HG03039 (cell line): ENCODE measurements around the gene BMPR1A.

Experiments used
- ATAC-seq: cut with Tn5 transposase; IDR thresholded peaks from one replicate; pipeline ENCODE4 v1.9.1; 2021; ENCODE audit warnings: mild to moderate bottlenecking, moderate library complexity; ENCODE audit not compliant: unreplicated experiment

The BMPR1A gene

DNA sequence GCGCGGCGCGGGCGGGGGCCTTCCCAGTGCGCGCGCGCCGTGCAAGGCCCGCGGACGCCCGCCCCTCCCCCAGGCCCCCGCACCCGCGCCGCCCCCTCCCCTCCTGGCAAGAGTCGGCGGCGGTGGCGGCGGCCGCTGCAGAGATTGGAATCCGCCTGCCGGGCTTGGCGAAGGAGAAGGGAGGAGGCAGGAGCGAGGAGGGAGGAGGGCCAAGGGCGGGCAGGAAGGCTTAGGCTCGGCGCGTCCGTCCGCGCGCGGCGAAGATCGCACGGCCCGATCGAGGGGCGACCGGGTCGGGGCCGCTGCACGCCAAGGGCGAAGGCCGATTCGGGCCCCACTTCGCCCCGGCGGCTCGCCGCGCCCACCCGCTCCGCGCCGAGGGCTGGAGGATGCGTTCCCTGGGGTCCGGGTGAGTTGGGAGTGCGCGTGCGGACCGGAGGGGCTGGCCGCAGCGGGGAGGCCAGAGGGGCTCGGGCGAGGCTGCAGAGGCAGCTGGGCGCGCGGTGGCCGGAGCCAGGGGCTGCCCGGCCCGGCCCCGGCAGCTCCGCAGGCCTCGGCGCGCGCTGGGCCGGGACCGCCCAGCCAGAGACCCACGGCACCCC, at the start of gene BMPR1A:
Gene BMPR1A (plus strand): TSS at position 109 of the 602 bp plus-strand sequence. CDS start 119,400 bp downstream, outside the sequence.
- peak; percentile 17 for ATAC-seq

DNA sequence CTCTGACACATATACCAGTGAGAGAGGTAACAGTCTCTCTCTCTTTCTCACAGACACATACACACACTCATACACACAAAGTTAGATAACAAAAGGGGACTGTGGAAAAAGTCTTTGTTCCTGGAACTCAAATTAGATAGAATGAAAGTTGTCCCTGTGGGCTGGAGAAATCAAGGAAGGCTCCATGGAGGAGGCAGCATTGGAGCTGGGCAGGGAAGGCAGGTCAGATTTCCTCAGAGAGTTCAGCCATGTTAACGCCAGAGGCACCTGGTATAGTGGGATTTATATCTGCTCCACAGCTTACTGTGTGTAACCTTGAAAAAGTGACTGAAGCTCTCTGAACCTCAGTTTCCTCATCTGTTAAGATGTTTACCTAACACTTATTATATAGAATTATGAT, 49.4 kb upstream of the BMPR1A start:
- no peak for ATAC-seq

DNA sequence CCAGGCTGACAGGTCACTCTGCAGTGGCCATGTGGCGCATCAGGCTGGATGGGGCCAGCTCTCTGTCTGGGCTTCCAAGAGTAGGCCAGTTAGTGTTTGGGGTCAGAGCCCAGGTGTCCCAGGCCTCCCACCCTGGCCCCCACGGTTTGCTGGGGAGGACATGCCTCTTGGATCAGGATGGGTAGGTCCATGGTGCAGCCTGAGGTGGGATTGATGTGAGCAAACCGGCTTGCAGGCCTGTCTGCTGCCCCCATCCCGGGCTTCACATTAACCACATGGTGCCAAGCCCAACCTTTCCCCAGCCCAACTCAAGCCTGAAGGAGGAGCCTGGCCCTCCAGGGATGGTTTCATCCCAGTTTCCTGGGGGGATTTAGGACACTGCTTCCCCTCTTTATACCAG, 48.9 kb upstream of the BMPR1A start:
- ATAC-seq: no peak

DNA sequence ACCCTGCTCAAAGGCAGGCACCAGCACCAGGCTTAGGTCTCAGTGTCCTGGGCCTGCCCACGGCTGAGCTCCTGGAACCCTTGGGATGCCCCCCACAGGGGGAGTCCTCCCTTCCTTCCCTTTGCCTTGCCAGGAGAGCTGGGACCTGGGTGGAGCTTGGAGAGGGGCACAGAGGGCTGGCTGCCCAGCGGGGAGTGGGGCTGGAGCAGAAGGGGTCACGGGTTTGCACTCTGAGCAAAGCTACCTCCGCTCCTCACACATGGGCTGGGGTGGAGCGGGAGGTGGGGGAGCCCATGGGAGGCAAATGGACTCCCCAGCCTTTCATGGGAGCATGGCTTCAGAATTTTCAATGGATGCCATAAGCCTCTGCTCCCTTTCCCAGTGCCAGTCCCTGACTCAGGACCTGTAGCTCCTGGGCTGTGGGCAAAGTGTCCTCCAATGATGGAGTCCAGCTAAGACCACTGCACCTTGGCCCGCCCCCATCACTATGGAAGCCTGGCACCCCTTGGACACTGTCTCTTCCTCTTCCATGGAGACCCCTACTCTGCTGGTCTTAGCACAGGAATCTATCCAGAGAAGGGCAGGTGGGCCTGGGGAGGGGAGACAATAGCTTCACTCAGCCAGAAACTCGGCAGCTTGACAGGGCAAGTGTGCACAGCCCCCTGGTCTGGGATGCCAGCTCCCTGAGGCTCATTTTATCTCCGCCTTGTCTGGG, 48.2 kb upstream of the BMPR1A start:
- no peak for ATAC-seq

DNA sequence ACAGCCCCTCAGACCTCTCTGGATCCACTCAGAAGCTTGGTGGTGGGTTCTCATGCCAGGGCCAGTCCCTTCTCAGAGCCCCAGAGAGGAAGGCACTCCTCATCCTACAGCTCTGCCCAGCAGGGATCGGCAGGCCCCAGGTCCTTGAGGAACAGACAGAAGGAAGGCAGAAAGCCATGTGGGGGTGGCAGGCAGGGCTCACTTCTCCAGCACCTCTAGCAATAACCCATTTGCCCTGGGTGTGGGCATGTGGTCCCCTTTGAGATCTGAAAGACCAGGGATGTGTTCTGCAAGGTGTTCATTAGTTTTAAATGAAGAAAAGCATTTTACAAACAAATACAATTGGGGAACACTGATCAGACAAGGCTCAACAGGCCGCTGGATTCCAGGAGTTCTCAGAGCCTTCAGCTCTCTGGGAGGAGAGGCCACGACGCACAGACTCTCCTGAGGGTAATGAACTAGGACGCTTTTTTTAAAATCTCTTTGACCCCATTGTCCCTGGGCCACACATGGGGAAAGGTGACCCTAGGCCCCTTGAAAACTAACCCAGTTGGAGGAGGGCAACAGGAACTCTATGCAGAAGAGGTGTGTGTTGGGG, 47.5 kb upstream of the BMPR1A start:
- ATAC-seq: no peak

DNA sequence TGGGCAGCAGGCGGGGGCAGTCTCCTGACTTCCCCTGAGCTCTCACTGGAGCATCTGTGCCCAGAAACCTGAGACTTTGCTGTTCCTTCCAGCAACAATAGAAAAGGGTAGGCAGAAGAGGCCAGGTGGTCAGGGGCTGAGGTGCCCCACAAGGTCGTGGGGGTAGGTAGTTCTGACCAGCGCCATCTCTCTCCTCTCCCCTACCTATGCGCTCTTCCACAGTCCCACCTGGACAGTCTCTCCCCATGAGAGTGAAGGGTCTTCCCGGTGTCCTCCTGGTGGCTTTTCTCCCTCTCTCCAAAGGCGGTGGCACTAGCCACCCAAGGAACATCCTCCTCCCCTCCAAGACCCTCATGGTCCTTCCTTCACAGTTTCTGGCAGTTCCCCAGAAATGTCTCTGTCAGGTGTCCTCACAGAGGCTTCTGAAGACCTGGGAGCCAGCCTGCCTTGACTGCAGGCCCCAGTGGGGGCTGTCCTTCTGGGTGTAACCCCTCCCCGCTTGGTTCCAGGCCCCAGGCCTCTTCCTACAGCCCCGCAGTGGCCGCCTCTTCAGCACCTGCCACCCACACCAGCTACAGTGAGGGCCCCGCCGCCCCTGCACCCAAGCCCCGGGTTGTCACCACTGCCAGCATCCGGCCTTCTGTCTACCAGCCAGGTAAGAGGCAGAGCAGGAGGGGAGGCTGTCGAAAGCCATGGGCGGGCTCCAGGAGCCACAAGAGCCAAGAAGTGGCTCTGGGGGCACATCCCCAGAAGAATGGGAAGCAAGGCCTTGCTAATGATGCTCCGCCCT, 46.8 kb upstream of the BMPR1A start:
- no peak for ATAC-seq

DNA sequence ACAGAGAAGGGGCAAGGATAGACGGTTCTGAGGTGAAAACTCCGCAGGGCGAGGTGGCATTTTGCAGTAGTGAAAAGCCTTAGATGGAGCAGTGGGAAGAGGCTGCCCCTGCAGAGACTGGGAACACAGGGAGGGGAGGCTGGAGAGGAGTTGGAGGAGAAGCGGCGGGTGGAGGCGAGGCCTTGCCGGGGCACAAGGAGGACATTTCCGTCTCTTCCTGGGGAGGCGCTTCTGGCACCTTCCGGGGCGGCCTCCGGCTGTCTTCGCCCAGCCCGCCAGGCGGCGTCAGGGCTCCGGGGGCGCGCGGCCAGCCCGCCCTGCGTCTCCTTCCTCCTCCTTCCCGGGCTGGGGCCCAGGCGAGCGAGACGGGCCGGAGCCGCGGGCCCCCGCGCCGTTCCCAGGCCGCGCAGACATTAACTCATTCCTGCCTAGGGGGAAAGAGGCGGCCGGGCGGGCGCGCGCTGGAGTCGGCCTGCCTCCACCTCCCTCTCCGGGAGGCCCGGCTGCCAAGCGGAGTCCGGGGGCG, 45.4 kb upstream of the BMPR1A start:
- ATAC-seq: peak; percentile 88

DNA sequence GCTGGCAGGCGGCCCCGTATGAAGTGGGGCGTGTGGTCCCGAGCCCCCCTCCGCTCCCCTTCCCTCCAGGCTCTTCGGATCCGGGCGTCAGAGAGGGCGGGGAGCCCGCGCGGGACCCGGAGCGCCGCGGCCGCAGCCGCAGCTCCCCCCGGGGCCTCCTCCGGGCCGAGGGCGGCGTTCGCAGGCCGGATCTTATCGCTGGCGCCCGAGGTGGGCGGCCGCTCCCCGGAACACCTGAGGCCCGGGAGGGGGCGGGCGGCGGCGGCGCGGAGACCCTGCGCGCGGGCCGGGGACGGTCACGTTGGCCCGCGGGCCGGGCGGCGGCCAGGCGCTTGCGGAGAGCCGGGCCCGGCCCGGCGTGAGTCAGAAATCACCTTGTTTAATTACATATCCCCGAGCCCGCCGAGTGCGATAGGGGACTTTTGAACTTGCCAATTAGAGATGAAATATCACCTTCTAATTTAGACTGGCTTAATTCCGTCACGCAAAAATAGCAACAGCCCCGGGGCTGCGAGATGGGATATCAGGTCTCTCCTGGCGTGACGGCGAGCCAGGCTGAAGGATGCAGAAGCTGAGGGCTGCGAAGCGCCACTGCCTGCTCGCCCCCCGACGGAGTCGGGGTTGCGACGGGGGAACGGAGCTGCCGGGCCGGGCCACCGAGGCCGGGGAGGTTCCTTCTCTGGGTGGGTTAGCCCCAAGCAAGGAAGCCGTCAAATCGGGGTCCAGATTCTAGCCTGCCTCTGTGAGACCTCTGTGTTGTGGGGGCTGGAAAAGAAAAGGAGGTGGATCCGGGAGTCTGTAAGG, 44.7 kb upstream of the BMPR1A start:
- peak; percentile 39 for ATAC-seq

DNA sequence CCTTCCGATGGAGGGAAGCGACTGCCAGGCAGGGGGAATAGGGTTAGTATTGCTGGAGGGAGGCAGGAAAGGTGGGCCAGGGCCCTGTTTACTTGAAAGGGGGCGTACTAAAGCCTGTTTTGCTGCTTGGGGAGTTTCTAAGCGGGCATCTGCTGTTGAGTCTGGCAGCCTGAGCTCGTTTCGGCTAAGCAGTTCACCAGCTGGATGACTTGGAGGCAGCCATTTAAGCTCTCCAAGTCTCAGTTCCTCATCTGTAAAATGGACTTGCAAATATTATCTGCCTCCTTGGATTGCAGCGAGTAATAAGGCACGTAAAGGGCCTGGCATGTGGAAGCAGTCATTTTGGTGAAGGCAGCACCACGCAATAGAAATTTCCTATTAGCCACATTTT, 44.1 kb upstream of the BMPR1A start:
- peak; percentile 12 for ATAC-seq

DNA sequence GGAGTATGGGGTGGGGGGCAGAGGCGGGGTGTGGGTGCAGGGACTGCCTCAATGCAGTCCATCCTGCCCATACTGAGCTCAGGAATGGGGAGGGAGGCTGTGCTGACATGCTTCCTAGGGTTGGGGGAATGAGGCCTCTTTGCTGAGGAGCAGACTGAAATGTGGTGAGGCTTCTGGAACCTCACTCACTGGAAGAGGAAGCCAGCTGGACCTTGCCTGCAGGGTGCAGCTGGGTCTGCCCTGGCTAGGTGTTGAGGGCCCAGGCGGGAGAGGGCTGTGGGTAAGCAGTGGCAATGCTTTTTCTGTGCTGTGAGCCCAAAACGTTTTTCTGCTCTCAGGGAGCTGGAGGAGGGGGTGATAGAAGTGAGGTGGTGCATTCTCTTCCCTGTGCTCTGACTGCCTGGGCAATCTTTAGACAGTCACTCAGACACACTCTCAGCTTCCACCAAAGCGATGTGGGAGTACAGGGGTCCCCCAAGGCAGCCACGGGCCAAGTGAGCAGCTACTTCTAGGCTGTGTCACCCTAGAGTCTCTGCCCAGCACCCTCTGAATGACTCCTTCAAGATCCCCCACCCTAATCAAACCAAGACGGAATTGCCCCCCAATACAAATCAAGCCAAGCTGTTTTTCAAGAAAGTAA, 41.1 kb upstream of the BMPR1A start:
- no peak for ATAC-seq

DNA sequence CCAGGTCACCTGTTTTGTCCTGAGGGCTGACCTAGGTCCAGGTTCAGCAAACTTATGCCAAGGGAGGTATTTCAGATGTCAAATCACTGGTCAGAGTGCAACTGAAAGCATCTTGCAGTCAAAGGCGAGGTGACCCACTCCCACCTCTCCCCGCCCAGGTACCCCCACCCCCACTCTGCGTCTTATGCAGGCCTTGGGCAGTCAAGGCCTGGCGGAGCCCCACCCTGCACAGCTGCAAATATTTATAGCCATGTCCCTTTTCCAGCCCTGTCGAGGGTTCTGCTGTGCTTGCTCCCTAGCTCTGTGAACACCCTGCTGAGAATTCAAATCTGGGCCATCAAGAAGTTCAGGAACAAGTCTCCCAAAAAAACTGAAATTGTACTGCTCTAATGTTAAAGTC, 40.6 kb upstream of the BMPR1A start:
- no peak for ATAC-seq

DNA sequence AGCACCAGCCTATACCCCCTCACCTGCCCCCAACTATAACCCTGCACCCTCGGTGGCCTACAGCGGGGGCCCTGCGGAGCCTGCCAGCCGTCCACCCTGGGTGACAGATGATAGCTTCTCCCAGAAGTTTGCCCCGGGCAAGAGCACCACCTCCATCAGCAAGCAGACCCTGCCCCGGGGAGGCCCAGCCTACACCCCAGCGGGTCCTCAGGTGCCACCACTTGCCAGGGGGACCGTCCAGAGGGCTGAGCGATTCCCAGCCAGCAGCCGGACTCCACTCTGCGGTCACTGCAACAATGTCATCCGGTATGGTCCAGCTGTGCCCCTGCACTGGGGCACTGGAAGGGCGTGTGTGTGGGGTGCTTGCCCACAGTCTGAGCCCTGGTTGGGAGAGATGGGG, 40.0 kb upstream of the BMPR1A start:
- no peak for ATAC-seq

DNA sequence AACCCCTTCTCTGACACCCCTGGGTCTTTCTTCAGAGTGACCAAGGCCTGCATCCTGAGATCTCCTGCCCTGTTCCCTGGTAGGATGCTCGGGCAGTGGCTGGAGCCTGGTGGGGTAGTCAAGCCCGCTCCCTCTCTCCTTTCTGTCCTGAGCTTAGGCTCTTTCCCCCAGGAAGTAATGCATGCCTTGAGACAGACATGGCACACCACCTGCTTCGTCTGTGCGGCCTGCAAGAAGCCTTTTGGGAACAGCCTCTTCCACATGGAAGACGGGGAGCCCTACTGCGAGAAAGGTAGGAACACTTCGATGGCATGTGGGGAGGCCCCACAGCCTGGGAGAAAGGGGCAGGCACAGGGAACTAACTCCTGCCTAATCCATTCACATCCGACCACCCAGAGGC, 37.9 kb upstream of the BMPR1A start:
- ATAC-seq: no peak

DNA sequence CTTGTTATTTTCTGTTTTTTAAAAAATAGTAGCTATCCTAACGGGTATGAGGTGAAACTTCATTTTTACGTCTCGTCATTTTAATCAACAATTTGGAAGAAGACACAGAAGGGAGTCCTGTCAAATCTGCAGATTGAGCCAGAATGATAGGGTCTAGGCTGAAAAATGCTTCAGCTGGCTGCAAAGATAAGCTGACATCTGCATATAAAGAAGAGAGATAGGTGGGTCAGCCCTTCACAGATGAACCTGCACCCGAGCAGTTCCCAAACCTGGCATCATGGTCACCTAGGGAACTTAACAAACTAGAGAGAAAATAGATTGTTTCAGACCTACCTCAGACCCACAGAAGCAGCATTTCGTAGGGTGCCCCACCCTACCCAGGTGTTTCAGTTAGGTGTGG, 35.2 kb upstream of the BMPR1A start:
- no peak for ATAC-seq

DNA sequence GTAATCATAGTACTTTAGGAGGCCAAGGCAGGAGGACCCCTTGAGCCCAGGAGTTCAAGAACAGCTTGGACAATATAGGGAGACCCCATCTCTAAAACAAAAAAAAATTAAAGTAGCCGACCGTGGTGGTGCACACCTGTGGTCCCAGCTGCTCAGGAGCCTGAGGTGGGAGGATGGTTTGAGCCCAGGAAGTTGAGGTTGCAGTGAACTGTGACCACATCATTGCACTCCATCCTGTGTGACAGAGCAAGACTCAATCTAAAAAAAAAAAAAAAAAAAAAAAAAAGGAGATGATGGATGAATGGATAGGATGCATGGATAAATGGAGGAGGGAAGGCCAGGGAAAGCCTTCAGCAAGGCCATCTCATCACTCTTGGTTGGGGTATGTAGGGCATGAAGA, 33.4 kb upstream of the BMPR1A start:
- no peak for ATAC-seq

DNA sequence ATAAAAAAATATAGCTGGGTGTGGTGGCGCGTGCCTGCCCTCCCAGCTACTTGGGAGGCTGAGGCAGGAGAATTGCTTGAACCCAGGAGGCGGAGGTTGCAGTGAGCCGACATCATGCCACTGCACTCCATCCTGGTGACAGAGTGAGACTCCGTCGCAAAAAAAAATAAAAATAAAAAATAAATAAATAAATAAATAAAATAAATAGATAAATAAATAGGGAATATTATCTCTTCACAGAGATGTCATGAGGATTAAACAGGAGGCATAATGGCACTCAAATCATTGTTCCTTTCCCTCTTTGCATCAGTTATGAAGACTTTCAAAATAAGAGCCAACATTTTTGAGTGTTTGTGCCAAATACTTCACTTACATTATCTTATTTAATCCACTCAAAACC, 32.0 kb upstream of the BMPR1A start:
- ATAC-seq: no peak

DNA sequence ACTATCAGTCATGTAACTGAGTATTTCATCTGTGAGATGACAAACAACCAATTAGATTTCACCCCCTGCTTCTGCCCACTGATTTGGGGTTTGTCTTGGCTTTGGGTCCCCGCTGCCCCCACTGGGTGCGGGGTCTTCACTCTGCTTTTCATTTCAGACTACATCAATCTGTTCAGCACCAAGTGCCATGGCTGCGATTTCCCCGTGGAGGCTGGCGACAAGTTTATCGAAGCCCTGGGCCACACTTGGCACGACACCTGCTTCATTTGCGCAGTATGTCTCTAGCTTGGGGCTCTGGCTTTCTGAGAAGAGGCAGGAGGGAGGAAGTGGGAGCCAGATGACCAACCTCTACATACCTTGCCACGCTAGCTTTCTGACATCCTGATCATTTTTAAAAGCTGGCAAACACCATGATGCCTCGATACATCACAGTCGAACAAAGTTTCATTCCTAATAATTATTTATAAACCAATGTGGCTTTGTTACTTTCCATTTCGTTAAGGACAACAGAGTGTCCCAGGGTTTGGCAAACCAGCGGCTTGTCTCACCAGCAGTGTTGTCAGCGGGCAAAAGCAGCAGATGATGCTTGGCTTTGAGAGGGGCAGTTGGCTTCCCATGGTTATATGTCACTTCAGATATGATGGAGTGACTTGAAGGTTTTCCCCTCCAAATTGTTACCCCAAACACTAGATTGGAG, 30.3 kb upstream of the BMPR1A start:
- ATAC-seq: no peak

DNA sequence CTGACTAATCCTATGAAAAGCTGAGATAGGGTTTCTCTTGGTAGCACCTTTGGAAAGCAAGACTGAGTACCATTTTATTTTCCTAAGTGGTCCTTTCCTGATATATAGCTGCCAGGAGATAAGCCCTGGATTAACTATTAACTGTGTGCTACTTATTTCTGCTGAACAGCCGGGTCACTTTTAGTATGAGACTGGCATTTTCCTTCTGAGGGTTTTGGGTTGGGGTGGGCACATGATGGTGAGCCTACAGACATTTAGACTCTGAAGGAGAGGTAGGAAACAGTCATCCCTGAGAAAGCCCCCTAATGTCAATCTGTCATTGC, 29.8 kb upstream of the BMPR1A start:
- no peak for ATAC-seq

DNA sequence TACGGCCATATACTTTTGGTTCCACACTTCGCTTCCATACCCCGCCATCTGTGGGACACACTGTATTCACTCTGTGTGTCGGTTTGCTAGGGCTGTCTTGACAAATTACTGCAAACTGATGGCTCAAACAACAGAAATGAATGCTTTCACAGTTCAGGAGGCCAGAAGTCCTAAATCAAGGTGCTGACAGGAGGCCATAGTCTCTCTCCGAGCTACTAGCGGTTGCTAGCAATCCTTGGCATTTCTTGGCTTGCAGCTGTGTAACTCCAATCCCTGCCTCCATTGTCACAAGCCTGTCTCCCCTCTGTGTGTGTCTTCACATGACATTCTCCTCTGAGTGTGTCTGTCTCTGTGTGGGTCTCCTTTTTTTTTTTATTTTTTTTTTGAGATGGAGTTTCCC, 28.9 kb upstream of the BMPR1A start:
- ATAC-seq: no peak

DNA sequence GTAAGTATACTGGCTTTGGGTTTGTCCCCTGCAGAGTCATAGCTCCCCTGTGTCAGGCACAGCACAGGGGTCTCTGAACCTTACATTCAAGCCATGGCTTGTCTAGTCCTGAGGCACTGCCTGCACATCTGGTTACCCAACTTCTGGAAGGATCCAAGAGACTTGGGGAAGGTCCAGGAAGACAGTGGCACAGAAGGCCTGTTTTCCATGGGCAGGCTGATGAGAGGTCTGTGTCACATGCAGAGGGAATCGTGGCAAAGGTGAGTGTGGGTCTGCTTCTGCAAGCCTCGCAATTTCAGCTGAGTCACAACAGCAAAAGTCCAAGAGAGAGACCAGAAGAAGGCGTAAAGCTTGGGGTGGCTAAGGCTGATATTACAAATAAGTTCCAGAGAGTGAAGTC, 28.4 kb upstream of the BMPR1A start:
- no peak for ATAC-seq
